ENCODE results near the gene PANX1.

Gene PANX1

GRCh38 chr11:94169516-94169915, 40.9 kb downstream of the PANX1 start:
- H3K9me3 Mint-ChIP-seq = no peaks in the 10 kb centered on the region
- peaks cover 50% of the 10 kb centered on the region for H3K4me1 Mint-ChIP-seq
- ATAC-seq (replicated peaks; ENCODE audit: extremely low read depth, poor library complexity, severe bottlenecking) (no peak), DNase-seq (ENCODE audit: low spot score in 2 of 2) (no peak)
- no peak overlapping the region for H3K4me3 Mint-ChIP-seq
- no peaks in the 10 kb centered on the region for H3K36me3 Mint-ChIP-seq (ENCODE audit: insufficient read depth)
- H3K27ac Mint-ChIP-seq (ENCODE audit: low read depth) = peak overlapping the region; percentile 2
- no peaks in the 10 kb centered on the region for H3K27me3 Mint-ChIP-seq

GRCh38 chr11:94169930-94170545, 41.4 kb downstream of the PANX1 start:
- Mint-ChIP-seq H3K36me3 (ENCODE audit: insufficient read depth) (no peaks in the 10 kb centered on the region), H3K27ac (ENCODE audit: low read depth) (no peak overlapping the region), H3K9me3 (no peaks in the 10 kb centered on the region), H3K4me3 (no peak overlapping the region), H3K4me1 (peaks cover 46% of the 10 kb centered on the region), H3K27me3 (no peaks in the 10 kb centered on the region)
- ATAC-seq (replicated peaks; ENCODE audit: extremely low read depth, poor library complexity, severe bottlenecking) (no peak), DNase-seq (ENCODE audit: low spot score in 2 of 2) (no peak)

GRCh38 chr11:94170953-94171352, 42.3 kb downstream of the PANX1 start:
- Mint-ChIP-seq H3K4me3 (no peak overlapping the region), H3K27ac (ENCODE audit: low read depth) (peak overlapping the region; percentile 0), H3K4me1 (peaks cover 45% of the 10 kb centered on the region), H3K36me3 (ENCODE audit: insufficient read depth) (no peaks in the 10 kb centered on the region), H3K9me3 (no peaks in the 10 kb centered on the region), H3K27me3 (no peaks in the 10 kb centered on the region)
- no peak for ATAC-seq (replicated peaks; ENCODE audit: extremely low read depth, poor library complexity, severe bottlenecking)
- DNase-seq (ENCODE audit: low spot score in 2 of 2) = no peak

GRCh38 chr11:94171693-94172440, 43.2 kb downstream of the PANX1 start:
- H3K36me3 Mint-ChIP-seq (ENCODE audit: insufficient read depth) = no peaks in the 10 kb centered on the region
- H3K27me3 Mint-ChIP-seq = no peaks in the 10 kb centered on the region
- ATAC-seq (replicated peaks; ENCODE audit: extremely low read depth, poor library complexity, severe bottlenecking) = no peak
- H3K27ac Mint-ChIP-seq (ENCODE audit: low read depth) = no peak overlapping the region
- H3K4me3 Mint-ChIP-seq = no peak overlapping the region
- no peak for DNase-seq (ENCODE audit: low spot score in 2 of 2)
- H3K9me3 Mint-ChIP-seq = no peaks in the 10 kb centered on the region
- H3K4me1 Mint-ChIP-seq = peaks cover 45% of the 10 kb centered on the region

GRCh38 chr11:94175535-94175934, 46.9 kb downstream of the PANX1 start:
- DNase-seq (ENCODE audit: low spot score in 2 of 2) (no peak), ATAC-seq (replicated peaks; ENCODE audit: extremely low read depth, poor library complexity, severe bottlenecking) (no peak)
- Mint-ChIP-seq H3K4me3 (no peak overlapping the region), H3K36me3 (ENCODE audit: insufficient read depth) (peaks cover 11% of the 10 kb centered on the region), H3K27ac (ENCODE audit: low read depth) (no peak overlapping the region), H3K9me3 (no peaks in the 10 kb centered on the region), H3K27me3 (no peaks in the 10 kb centered on the region), H3K4me1 (peaks cover 23% of the 10 kb centered on the region)

GRCh38 chr11:94178331-94178730, 49.7 kb downstream of the PANX1 start:
- no peaks in the 10 kb centered on the region for H3K9me3 Mint-ChIP-seq
- H3K27ac Mint-ChIP-seq (ENCODE audit: low read depth) = no peak overlapping the region
- H3K36me3 Mint-ChIP-seq (ENCODE audit: insufficient read depth) = peaks cover 18% of the 10 kb centered on the region
- H3K27me3 Mint-ChIP-seq = no peaks in the 10 kb centered on the region
- H3K4me3 Mint-ChIP-seq = no peak overlapping the region
- ATAC-seq (replicated peaks; ENCODE audit: extremely low read depth, poor library complexity, severe bottlenecking) (no peak), DNase-seq (ENCODE audit: low spot score in 2 of 2) (no peak)
- peaks cover 5% of the 10 kb centered on the region for H3K4me1 Mint-ChIP-seq

- no peaks in the 10 kb centered on the region for H3K27me3 Mint-ChIP-seq
- H3K4me1 Mint-ChIP-seq = peaks cover 5% of the 10 kb centered on the region
- ATAC-seq (replicated peaks; ENCODE audit: extremely low read depth, poor library complexity, severe bottlenecking) (no peak), DNase-seq (ENCODE audit: low spot score in 2 of 2) (no peak)
- H3K36me3 Mint-ChIP-seq (ENCODE audit: insufficient read depth) = peaks cover 21% of the 10 kb centered on the region
- no peaks in the 10 kb centered on the region for H3K9me3 Mint-ChIP-seq
- H3K27ac Mint-ChIP-seq (ENCODE audit: low read depth) = no peak overlapping the region
- H3K4me3 Mint-ChIP-seq = no peak overlapping the region
Measured at GRCh38 chr11:94179696-94180095, 51.1 kb downstream of the PANX1 start.

- ATAC-seq (replicated peaks; ENCODE audit: extremely low read depth, poor library complexity, severe bottlenecking) = no peak
- Mint-ChIP-seq H3K9me3 (no peaks in the 10 kb centered on the region), H3K4me1 (peaks cover 5% of the 10 kb centered on the region), H3K27me3 (no peaks in the 10 kb centered on the region), H3K36me3 (ENCODE audit: insufficient read depth) (peaks cover 21% of the 10 kb centered on the region), H3K27ac (ENCODE audit: low read depth) (no peak overlapping the region), H3K4me3 (no peak overlapping the region)
- no peak for DNase-seq (ENCODE audit: low spot score in 2 of 2)
Measured at GRCh38 chr11:94181526-94181925, 52.9 kb downstream of the PANX1 start.

GRCh38 chr11:94181943-94182342, 53.3 kb downstream of the PANX1 start:
- peaks cover 21% of the 10 kb centered on the region for H3K36me3 Mint-ChIP-seq (ENCODE audit: insufficient read depth)
- DNase-seq (ENCODE audit: low spot score in 2 of 2) = no peak
- ATAC-seq (replicated peaks; ENCODE audit: extremely low read depth, poor library complexity, severe bottlenecking) = no peak
- H3K4me1 Mint-ChIP-seq = peaks cover 5% of the 10 kb centered on the region
- no peaks in the 10 kb centered on the region for H3K27me3 Mint-ChIP-seq
- H3K4me3 Mint-ChIP-seq = no peak overlapping the region
- H3K27ac Mint-ChIP-seq (ENCODE audit: low read depth) = no peak overlapping the region
- no peaks in the 10 kb centered on the region for H3K9me3 Mint-ChIP-seq

- ATAC-seq (replicated peaks; ENCODE audit: extremely low read depth, poor library complexity, severe bottlenecking) (no peak), DNase-seq (ENCODE audit: low spot score in 2 of 2) (no peak)
- H3K4me3 Mint-ChIP-seq = no peak overlapping the region
- no peaks in the 10 kb centered on the region for H3K9me3 Mint-ChIP-seq
- no peak overlapping the region for H3K27ac Mint-ChIP-seq (ENCODE audit: low read depth)
- peaks cover 23% of the 10 kb centered on the region for H3K36me3 Mint-ChIP-seq (ENCODE audit: insufficient read depth)
- H3K4me1 Mint-ChIP-seq = peaks cover 5% of the 10 kb centered on the region
- H3K27me3 Mint-ChIP-seq = no peaks in the 10 kb centered on the region
Measured at GRCh38 chr11:94183251-94183885, 54.7 kb downstream of the PANX1 start.

- H3K27ac Mint-ChIP-seq (ENCODE audit: low read depth) = no peak overlapping the region
- H3K4me1 Mint-ChIP-seq = peaks cover 5% of the 10 kb centered on the region
- peaks cover 19% of the 10 kb centered on the region for H3K36me3 Mint-ChIP-seq (ENCODE audit: insufficient read depth)
- no peak for ATAC-seq (replicated peaks; ENCODE audit: extremely low read depth, poor library complexity, severe bottlenecking)
- H3K27me3 Mint-ChIP-seq = no peaks in the 10 kb centered on the region
- H3K9me3 Mint-ChIP-seq = no peaks in the 10 kb centered on the region
- no peak overlapping the region for H3K4me3 Mint-ChIP-seq
- no peak for DNase-seq (ENCODE audit: low spot score in 2 of 2)
Measured at GRCh38 chr11:94183886-94184264, 55.2 kb downstream of the PANX1 start.

GRCh38 chr11:94184362-94184761, 55.7 kb downstream of the PANX1 start:
- peaks cover 5% of the 10 kb centered on the region for H3K4me1 Mint-ChIP-seq
- no peak overlapping the region for H3K4me3 Mint-ChIP-seq
- DNase-seq (ENCODE audit: low spot score in 2 of 2) (no peak), ATAC-seq (replicated peaks; ENCODE audit: extremely low read depth, poor library complexity, severe bottlenecking) (no peak)
- H3K27ac Mint-ChIP-seq (ENCODE audit: low read depth) = no peak overlapping the region
- no peaks in the 10 kb centered on the region for H3K9me3 Mint-ChIP-seq
- no peaks in the 10 kb centered on the region for H3K27me3 Mint-ChIP-seq
- peaks cover 19% of the 10 kb centered on the region for H3K36me3 Mint-ChIP-seq (ENCODE audit: insufficient read depth)

- Mint-ChIP-seq H3K4me3 (no peak overlapping the region), H3K27me3 (no peaks in the 10 kb centered on the region), H3K4me1 (peaks cover 5% of the 10 kb centered on the region), H3K36me3 (ENCODE audit: insufficient read depth) (peaks cover 15% of the 10 kb centered on the region), H3K9me3 (no peaks in the 10 kb centered on the region), H3K27ac (ENCODE audit: low read depth) (no peak overlapping the region)
- DNase-seq (ENCODE audit: low spot score in 2 of 2) = no peak
- no peak for ATAC-seq (replicated peaks; ENCODE audit: extremely low read depth, poor library complexity, severe bottlenecking)
Measured at GRCh38 chr11:94184846-94185245, 56.2 kb downstream of the PANX1 start.
